Body of pancreas (tissue), 4 donors: ENCODE measurements around the gene ENTPD1.
"Not testable (repeated sequence)": the region's sequence is repeated elsewhere in the genome, so short reads cannot be mapped to it uniquely, and the experiment has no call there.

Source experiments
- CTCF ChIP-seq, 7 experiments: fragments of 450-650 bp in 4 of 7; fragments of 200-600 bp in 3 of 7; sonication (generic) in 3 of 7; IDR thresholded peaks; one replicate each; pipeline ENCODE4 v1.5.1; 2016 to 2019; ENCODE audit warnings: antibody characterized with exemption in 7 of 7
- POLR2A ChIP-seq, 3 donors: fragments of 450-650 bp; IDR thresholded peaks; one replicate each; pipeline ENCODE4 v1.6.1; 2016; ENCODE audit warnings: antibody characterized with exemption in 3 of 3, mild to moderate bottlenecking in 2 of 3

- not testable (repeated sequence) for TF ChIP-seq CTCF, POLR2A (IDR thresholded peaks at IDR 0.05)
These were observed 150.1 kb downstream of the ENTPD1 start for GRCh38 chr10:95905897-95906580.
